ENCODE results near the gene ATP1A2. TPM values are rescaled to one million over a fixed set of nuclear protein-coding genes. Genes with fewer than 3 reads are reported as not detected.

The ATP1A2 gene
- total and polyA plus RNA-seq, 2 experiments from 2014 or later, result 4.9 to 17.7 TPM

- H3K9me3 Mint-ChIP-seq, result no peaks in the 10 kb centered on the region; the same call in 2 of the 3 replicates
- peaks cover 52% of the 10 kb centered on the region for H3K27me3 ChIP-seq (ENCODE audit: insufficient read depth)
- H3K9me2 ChIP-seq (ENCODE audit: insufficient read depth), result no peaks in the 10 kb centered on the region
- H3K4me1 Mint-ChIP-seq, result peaks cover 10% of the 10 kb centered on the region; the same call in 2 of the 3 replicates
- TF ChIP-seq, protein P1, sequence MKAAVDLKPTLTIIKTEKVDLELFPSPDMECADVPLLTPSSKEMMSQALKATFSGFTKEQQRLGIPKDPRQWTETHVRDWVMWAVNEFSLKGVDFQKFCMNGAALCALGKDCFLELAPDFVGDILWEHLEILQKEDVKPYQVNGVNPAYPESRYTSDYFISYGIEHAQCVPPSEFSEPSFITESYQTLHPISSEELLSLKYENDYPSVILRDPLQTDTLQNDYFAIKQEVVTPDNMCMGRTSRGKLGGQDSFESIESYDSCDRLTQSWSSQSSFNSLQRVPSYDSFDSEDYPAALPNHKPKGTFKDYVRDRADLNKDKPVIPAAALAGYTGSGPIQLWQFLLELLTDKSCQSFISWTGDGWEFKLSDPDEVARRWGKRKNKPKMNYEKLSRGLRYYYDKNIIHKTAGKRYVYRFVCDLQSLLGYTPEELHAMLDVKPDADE (IDR thresholded peaks at IDR 0.05), result no peak
- TF ChIP-seq REST (IDR thresholded peaks at IDR 0.05; ENCODE audit: unreplicated experiment), result no peak
- no peak for TF ChIP-seq ZNF331 (CRISPR knock-in tag; IDR thresholded peaks at IDR 0.05; ENCODE audit: low read depth)
- TF ChIP-seq JUNB (IDR thresholded peaks at IDR 0.05; ENCODE audit: unreplicated experiment), result no peak
- TF ChIP-seq, protein P2, sequence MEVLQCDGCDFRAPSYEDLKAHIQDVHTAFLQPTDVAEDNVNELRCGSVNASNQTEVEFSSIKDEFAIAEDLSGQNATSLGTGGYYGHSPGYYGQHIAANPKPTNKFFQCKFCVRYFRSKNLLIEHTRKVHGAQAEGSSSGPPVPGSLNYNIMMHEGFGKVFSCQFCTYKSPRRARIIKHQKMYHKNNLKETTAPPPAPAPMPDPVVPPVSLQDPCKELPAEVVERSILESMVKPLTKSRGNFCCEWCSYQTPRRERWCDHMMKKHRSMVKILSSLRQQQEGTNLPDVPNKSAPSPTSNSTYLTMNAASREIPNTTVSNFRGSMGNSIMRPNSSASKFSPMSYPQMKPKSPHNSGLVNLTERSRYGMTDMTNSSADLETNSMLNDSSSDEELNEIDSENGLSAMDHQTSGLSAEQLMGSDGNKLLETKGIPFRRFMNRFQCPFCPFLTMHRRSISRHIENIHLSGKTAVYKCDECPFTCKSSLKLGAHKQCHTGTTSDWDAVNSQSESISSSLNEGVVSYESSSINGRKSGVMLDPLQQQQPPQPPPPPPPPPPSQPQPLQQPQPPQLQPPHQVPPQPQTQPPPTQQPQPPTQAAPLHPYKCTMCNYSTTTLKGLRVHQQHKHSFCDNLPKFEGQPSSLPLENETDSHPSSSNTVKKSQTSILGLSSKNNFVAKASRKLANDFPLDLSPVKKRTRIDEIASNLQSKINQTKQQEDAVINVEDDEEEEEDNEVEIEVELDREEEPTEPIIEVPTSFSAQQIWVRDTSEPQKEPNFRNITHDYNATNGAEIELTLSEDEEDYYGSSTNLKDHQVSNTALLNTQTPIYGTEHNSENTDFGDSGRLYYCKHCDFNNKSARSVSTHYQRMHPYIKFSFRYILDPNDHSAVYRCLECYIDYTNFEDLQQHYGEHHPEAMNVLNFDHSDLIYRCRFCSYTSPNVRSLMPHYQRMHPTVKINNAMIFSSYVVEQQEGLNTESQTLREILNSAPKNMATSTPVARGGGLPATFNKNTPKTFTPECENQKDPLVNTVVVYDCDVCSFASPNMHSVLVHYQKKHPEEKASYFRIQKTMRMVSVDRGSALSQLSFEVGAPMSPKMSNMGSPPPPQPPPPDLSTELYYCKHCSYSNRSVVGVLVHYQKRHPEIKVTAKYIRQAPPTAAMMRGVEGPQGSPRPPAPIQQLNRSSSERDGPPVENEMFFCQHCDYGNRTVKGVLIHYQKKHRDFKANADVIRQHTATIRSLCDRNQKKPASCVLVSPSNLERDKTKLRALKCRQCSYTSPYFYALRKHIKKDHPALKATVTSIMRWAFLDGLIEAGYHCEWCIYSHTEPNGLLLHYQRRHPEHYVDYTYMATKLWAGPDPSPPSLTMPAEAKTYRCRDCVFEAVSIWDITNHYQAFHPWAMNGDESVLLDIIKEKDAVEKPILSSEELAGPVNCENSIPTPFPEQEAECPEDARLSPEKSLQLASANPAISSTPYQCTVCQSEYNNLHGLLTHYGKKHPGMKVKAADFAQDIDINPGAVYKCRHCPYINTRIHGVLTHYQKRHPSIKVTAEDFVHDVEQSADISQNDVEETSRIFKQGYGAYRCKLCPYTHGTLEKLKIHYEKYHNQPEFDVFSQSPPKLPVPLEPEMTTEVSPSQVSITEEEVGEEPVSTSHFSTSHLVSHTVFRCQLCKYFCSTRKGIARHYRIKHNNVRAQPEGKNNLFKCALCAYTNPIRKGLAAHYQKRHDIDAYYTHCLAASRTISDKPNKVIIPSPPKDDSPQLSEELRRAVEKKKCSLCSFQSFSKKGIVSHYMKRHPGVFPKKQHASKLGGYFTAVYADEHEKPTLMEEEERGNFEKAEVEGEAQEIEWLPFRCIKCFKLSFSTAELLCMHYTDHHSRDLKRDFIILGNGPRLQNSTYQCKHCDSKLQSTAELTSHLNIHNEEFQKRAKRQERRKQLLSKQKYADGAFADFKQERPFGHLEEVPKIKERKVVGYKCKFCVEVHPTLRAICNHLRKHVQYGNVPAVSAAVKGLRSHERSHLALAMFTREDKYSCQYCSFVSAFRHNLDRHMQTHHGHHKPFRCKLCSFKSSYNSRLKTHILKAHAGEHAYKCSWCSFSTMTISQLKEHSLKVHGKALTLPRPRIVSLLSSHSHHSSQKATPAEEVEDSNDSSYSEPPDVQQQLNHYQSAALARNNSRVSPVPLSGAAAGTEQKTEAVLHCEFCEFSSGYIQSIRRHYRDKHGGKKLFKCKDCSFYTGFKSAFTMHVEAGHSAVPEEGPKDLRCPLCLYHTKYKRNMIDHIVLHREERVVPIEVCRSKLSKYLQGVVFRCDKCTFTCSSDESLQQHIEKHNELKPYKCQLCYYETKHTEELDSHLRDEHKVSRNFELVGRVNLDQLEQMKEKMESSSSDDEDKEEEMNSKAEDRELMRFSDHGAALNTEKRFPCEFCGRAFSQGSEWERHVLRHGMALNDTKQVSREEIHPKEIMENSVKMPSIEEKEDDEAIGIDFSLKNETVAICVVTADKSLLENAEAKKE (CRISPR knock-in tag; IDR thresholded peaks at IDR 0.05), result no peak
- no peak for TF ChIP-seq CTCF (conservative IDR thresholded peaks at IDR 0.05; ENCODE audit: low read depth in 2 of 2)
- TF ChIP-seq STAT1 (IDR thresholded peaks at IDR 0.05; ENCODE audit: unreplicated experiment), result no peak
- no peak for TF ChIP-seq ZNF114 (CRISPR knock-in tag; IDR thresholded peaks at IDR 0.05)
- no peak for TF ChIP-seq EZH2phosphoT487 (IDR thresholded peaks at IDR 0.05; ENCODE audit: unreplicated experiment)
- TF ChIP-seq CREB1 (CRISPR knock-in tag; IDR thresholded peaks at IDR 0.05; ENCODE audit: low read depth), result no peak
- no peak for TF ChIP-seq EZH2 (IDR thresholded peaks at IDR 0.05; ENCODE audit: low read depth, unreplicated experiment)
- TF ChIP-seq POLR2AphosphoS5 (IDR thresholded peaks at IDR 0.05; ENCODE audit: low read depth), result no peak
- no peak for TF ChIP-seq NANOG (IDR thresholded peaks at IDR 0.05; ENCODE audit: borderline replicate concordance)
- H3K27ac ChIP-seq (ENCODE audit: low read depth), result no peak overlapping the region
- no peak for DNase-seq (ENCODE audit: low spot score)
- H4K20me1 ChIP-seq (replicated peaks; ENCODE audit: insufficient read depth), result no peaks in the 10 kb centered on the region
- H3F3A ChIP-seq (replicated peaks; ENCODE audit: low read depth), result peaks cover 2% of the 10 kb centered on the region; the same call in 1 of the 2 replicates
- H3K4me3 Mint-ChIP-seq, result no peak overlapping the region
- peaks cover 3% of the 10 kb centered on the region; the same call in 1 of the 3 replicates for H3K36me3 Mint-ChIP-seq (ENCODE audit: low read depth)
- no peaks in the 10 kb centered on the region for H3K4me1 ChIP-seq (ENCODE audit: insufficient read depth)
- no peaks in the 10 kb centered on the region for H3K36me3 ChIP-seq (ENCODE audit: insufficient read depth)
- H3K27ac Mint-ChIP-seq, result no peak overlapping the region
- no peak overlapping the region for H2AFZ ChIP-seq
- no peak overlapping the region for H3K4me3 ChIP-seq
- H3K4me2 ChIP-seq, result no peak overlapping the region
- peaks cover 26% of the 10 kb centered on the region for H3K27me3 Mint-ChIP-seq (ENCODE audit: insufficient read depth, low read depth, poor library complexity)
- no peak for ATAC-seq
- no peaks in the 10 kb centered on the region for H3K79me2 ChIP-seq (replicated peaks; ENCODE audit: insufficient read depth)
Observed at GRCh38 chr1:160079448-160079847, 36.1 kb upstream of the ATP1A2 start.
